WI38 (cell line): ENCODE measurements around the gene FAM222A.

Experiments used
- H3K4me3 ChIP-seq: 2 replicates; pipeline ENCODE4 v1.5.1; 2011; ENCODE audit warnings: low read depth, mild to moderate bottlenecking, control low read depth, low read length
- CTCF ChIP-seq: IDR thresholded peaks from 2 replicates; pipeline ENCODE4 v1.5.1; 2012; ENCODE audit warnings: low read depth, mild to moderate bottlenecking, control low read depth, low read length

Gene FAM222A

DNA sequence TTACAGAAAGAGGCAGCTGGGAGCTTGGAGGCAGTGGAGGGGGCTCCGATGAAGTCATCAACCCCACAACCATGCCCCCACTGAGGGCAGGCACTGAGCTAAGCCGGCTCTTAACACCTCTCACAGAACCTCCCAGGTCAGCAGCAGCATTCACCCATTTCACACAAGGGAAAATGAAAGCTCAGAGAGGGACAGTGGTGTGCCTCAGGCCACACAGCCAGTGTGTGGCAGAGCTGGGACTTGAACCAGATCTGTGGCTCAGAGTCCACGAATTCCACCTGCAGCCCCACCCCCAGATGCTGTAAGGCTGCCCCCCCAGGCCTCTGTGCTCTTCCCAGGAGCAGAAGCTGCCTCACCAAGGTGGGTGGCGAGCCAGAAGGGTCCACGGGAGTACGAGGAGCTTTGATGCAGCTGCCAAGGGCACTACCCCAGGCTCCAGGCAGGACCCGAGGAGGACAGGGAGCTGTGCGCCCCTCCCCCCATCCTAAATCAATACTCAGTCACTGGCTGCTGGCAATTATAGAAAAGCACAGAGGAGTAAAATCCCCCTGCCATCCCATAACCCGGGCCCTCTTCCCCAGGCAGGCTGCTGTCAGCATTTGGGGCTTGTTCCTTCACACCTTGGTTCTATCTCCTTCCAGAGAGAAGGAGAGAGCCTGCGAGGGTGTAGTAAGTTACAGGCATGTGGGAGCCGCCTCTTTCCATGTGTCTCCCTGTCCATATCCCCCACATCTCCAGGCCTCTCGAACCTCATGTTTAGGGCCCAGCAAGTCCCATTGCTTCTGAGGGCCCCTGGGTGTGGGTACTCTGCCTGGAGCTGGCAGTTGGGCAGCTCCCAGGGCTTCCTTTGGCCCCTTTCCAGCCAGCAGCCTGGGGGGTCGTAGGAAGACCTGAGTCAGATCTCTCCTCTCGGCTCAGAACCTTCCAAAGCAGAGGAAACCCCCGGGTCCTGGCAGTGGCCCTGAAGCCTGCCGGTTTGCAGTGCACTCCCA, 47.6 kb downstream of the FAM222A start:
- no peak for TF ChIP-seq CTCF
- H3K4me3 ChIP-seq: no peak overlapping the region

- no peak overlapping the region for H3K4me3 ChIP-seq
- no peak for TF ChIP-seq CTCF
These were observed 48.5 kb downstream of the FAM222A start for GRCh38 chr12:109762071-109762672.

DNA sequence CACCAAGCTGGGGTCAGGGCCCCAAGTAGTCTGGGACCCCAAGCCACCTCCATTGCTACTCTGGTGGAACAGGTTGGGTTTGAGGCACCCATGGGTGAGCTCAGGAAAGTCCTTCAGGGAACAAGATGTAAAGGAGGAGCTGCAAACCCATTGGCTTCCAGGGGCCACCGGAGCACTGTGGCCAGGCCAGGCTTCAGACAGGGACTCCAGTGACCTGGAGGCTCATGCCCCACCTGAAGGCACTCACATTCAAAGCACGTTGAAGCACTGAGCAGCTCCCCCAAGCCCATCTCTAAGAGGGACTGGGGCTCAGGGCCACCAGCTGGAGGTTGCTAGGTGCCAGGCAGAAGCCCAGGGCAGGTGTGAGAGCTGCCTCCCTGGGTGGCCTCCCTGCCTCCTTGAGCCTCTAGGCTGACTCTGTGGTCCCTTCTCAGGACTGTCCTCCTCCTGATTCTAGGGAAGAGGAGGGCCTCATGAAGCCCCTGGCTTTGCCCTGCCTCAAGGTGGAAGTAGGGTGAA, 49.1 kb downstream of the FAM222A start:
- H3K4me3 ChIP-seq: no peak overlapping the region
- no peak for TF ChIP-seq CTCF

- TF ChIP-seq CTCF: no peak
- no peak overlapping the region for H3K4me3 ChIP-seq
These were observed 49.7 kb downstream of the FAM222A start for GRCh38 chr12:109763201-109763841.

- TF ChIP-seq CTCF: no peak
These were observed 50.5 kb downstream of the FAM222A start for GRCh38 chr12:109764123-109764522.

GRCh38 chr12:109764776-109765445, 51.3 kb downstream of the FAM222A start:
- no peak for TF ChIP-seq CTCF
- H3K4me3 ChIP-seq: no peak overlapping the region

More at GRCh38 chr12:109764123-109764522, 50.5 kb downstream of the FAM222A start:
- no peak overlapping the region for H3K4me3 ChIP-seq
